ENCODE data around the gene CADM3. TPM values are rescaled to one million over a fixed set of nuclear protein-coding genes. Genes with fewer than 3 reads are reported as not detected.

CADM3 gene
- total and polyA plus RNA-seq, 12 donors = 0.83 to 7.8 (median 2.8) TPM; not detected in 1

GRCh38 chr1:159248311-159248710 lies 76.9 kb downstream of the CADM3 start:
- intact Hi-C loops (cut with DNase I) = no loop called here

GRCh38 chr1:159250638-159251216 lies 79.3 kb downstream of the CADM3 start:
- Histone ChIP-seq H3K36me3 (replicated peaks in 1 of 2) (no peaks in the 10 kb centered on the region), H3K27ac (no peak overlapping the region), H3K4me3 (no peak overlapping the region), H3K27me3 (no peaks in the 10 kb centered on the region), H3K9me3 (replicated peaks in 1 of 3) (peaks cover 0 to 5% (median 0%) of the 10 kb centered on the region in 3 donors), H3K4me1 (replicated peaks in 1 of 2) (no peaks in the 10 kb centered on the region)
- DNase-seq = no peak
- intact Hi-C loops (cut with DNase I) = no loop called here
- no peak for TF ChIP-seq CTCF (IDR thresholded peaks at IDR 0.05)
- 59 to 63% (median 61%) methylated on average over 7 to 8 of the region's 8 CpGs for WGBS, 4 donors

More at GRCh38 chr1:159248311-159248710, 76.9 kb downstream of the CADM3 start:
- WGBS, 4 donors = 48 to 71% (median 54%) methylated on average over 1 of the region's 1 CpG
- Histone ChIP-seq H3K4me3 (no peak overlapping the region), H3K4me1 (replicated peaks in 1 of 2) (no peaks in the 10 kb centered on the region), H3K9me3 (replicated peaks in 1 of 3) (peaks cover 0 to 11% (median 0%) of the 10 kb centered on the region in 3 donors), H3K36me3 (replicated peaks in 1 of 2) (no peaks in the 10 kb centered on the region), H3K27me3 (no peaks in the 10 kb centered on the region), H3K27ac (no peak overlapping the region)
- no peak for DNase-seq
- TF ChIP-seq POLR2A (IDR thresholded peaks at IDR 0.05) (no peak), CTCF (IDR thresholded peaks at IDR 0.05) (no peak)

Small RNA genes lying within 50 kb of the gene (small RNA-seq; reads per million reads assigned to genes)
- 0 reads per million in 2 donors for gene RNA5SP60

Other genes starting within 250 kb of the CADM3 start
- 1 to 10 TPM in 2 of 9 donors, under 1 TPM in 6, not detected in 1; 0.11 to 2.8 (median 0.40) TPM for gene PYHIN1, start 240.1 kb upstream of the CADM3 start, total RNA-seq
- gene PYHIN1, start 240.1 kb upstream of the CADM3 start, polyA plus RNA-seq = under 1 TPM; 0.24 to 0.48 (median 0.32) TPM
- gene IFI16, start 161.7 kb upstream of the CADM3 start, total RNA-seq = 100 to 1,000 TPM in 3 of 9 donors, 10 to 100 TPM in 6; 39.4 to 130 (median 80.5) TPM
- gene IFI16, start 161.7 kb upstream of the CADM3 start, polyA plus RNA-seq = 100 to 1,000 TPM in 2 of 3 donors, 10 to 100 TPM in 1; 92.0 to 128 (median 123) TPM
- 1 to 10 TPM in 3 of 9 donors, under 1 TPM in 5, not detected in 1; 0.11 to 1.3 (median 0.62) TPM for gene AIM2, start 94.8 kb upstream of the CADM3 start, total RNA-seq
- gene AIM2, start 94.8 kb upstream of the CADM3 start, polyA plus RNA-seq = under 1 TPM; 0.17 to 0.72 (median 0.57) TPM
- gene ACKR1, start 33.3 kb downstream of the CADM3 start, total RNA-seq = 10 to 100 TPM in 5 of 9 donors, 1 to 10 TPM in 3, under 1 TPM in 1; 0.11 to 19.9 (median 11.3) TPM
- gene ACKR1, start 33.3 kb downstream of the CADM3 start, polyA plus RNA-seq = 10 to 100 TPM in 2 of 3 donors, 1 to 10 TPM in 1; 6.8 to 75.0 (median 11.1) TPM
- gene FCER1A, start 130.7 kb downstream of the CADM3 start, total RNA-seq = 1 to 10 TPM in 2 of 9 donors, under 1 TPM in 4, not detected in 3; 0.28 to 2.0 (median 0.58) TPM
- 1 to 10 TPM in 2 of 3 donors, under 1 TPM in 1; 0.40 to 2.1 (median 1.0) TPM for gene FCER1A, start 130.7 kb downstream of the CADM3 start, polyA plus RNA-seq

Measured in adrenal gland (tissue), 12 donors.